HEK293T (cell line): ENCODE measurements around the gene ARHGAP45.

Experiments used
- ELF4 ChIP-seq: fragments of 450-650 bp; IDR thresholded peaks from 2 replicates; pipeline ENCODE4 v1.6.1; 2017; ENCODE audit warnings: antibody characterized with exemption
- FOXK2 ChIP-seq: fragments of 450-650 bp; IDR thresholded peaks from 2 replicates; pipeline ENCODE4 v1.6.1; 2016; ENCODE audit warnings: mild to moderate bottlenecking
- FOXM1 ChIP-seq: fragments of 450-650 bp; IDR thresholded peaks from 2 replicates; pipeline ENCODE4 v1.6.1; 2017; ENCODE audit warnings: mild to moderate bottlenecking, borderline replicate concordance
- HDGF ChIP-seq: fragments of 450-650 bp; IDR thresholded peaks from 2 replicates; pipeline ENCODE4 v1.6.1; 2017; ENCODE audit warnings: antibody characterized with exemption, borderline replicate concordance
- NFRKB ChIP-seq: fragments of 450-650 bp; IDR thresholded peaks from 2 replicates; pipeline ENCODE4 v1.6.1; 2016; ENCODE audit warnings: mild to moderate bottlenecking, moderate library complexity
- ZNF384 ChIP-seq: fragments of 450-650 bp; IDR thresholded peaks from 2 replicates; pipeline ENCODE4 v1.6.1; 2016

DNA sequence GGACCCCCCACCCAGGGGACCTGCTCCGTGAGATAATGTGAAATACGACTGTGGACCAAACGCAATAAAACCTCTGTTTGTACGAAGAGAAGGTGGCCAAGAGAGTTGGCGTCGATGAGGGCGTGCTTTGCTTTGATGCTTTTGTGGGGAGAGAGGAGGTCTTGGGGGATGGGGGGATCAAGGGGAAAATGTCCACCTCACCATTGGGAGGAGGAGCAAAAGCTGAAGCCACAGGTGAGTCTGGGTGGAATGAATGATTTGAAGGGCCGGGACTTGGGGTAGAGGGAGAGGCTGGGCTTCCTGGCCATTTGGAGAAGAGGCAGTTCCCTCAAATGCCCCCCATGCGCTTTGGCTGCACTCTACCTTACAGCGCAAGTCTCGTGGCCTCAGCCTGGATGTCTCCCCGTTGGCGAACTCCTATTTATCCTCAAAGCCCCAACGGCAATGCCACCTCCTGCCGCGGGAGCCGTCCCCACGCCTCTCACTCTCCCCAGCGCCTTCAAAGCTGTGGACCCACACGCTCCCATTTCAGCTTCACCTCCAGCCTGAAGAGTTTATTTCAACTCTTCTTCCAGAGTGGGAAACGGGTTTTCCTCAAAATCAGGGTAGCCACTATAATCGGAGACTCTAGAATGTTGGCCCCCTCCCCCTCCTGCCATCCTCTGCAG lies 27.9 kb upstream of the ARHGAP45 start:
- TF ChIP-seq ELF4, result no peak
- TF ChIP-seq HDGF, result no peak
- TF ChIP-seq ZNF384, result no peak
- no peak for TF ChIP-seq NFRKB
- TF ChIP-seq FOXK2, result no peak
- no peak for TF ChIP-seq FOXM1
